DMS 273 treated with DMSO at 0.1 percent for 48 hours (cell line): Measurements from ENCODE around the gene XIST.
"Not testable (repeated sequence)": the region's sequence is repeated elsewhere in the genome, so short reads cannot be mapped to it uniquely, and the experiment has no call there.

Experiments used
- DNase-seq: peaks from one replicate; lab custom pipeline; 2025; lab: John Stamatoyannopoulos, UW

XIST gene

DNA sequence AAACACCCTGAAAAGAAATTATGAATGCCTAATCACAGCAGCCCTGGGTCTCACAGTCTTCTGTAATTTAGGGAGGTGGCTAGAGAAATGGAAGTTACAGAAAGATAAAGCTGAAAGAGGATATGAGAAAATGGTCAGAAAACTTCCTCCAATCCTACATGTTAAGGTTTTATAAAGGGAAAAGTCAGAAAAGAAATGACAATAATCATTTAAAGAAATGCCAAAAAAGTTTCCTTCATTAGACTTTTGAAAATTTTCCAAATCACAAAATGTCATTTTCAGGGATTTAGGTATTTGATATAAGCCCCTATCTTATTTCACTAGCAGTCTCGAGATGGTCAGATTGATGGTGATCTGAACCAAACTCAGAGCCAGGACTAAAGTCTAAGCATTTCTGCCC, 13.4 kb downstream of the XIST start:
- no peak for DNase-seq

DNA sequence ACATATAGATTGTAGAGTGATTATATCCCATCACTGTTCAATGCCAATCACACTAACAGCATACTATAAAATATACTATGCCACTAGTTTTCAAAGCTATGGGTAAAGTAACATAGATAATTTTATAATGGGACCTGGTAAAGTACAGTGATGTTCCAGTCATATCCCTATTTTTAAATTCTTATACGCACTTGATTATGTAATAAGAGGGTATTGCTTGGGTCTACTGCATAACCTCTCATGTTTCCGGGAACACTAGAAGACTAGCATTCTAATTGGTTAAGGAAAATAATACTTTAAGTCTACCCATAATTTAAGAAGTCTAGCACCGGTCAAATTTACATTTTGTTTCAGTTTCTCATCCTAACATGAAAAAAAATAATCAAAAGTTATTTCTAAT, 14.4 kb downstream of the XIST start:
- DNase-seq, result no peak

DNA sequence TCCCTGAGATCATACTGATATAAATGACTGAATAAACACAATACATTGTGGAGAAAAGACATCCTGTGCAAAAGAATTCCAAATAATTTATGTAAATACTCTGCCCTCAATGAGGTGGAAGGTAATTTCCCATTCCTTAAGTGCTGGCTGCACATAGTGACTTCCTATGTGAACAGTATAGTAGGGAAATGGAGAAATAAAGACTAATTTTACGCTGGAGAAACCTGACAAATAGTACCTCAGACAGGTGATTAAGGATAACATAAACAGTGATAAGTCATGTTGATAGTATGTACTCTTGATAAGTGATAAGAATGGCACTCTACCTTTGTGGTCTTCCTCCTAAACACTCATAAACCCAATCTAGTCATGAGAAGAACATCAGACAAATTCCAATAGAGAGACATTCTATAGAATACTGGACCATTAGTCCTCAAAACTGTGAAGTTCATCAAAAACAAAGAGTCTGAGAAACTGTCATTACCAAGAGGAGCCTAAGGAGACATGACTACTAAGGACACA, 15.5 kb downstream of the XIST start:
- no peak for DNase-seq

DNA sequence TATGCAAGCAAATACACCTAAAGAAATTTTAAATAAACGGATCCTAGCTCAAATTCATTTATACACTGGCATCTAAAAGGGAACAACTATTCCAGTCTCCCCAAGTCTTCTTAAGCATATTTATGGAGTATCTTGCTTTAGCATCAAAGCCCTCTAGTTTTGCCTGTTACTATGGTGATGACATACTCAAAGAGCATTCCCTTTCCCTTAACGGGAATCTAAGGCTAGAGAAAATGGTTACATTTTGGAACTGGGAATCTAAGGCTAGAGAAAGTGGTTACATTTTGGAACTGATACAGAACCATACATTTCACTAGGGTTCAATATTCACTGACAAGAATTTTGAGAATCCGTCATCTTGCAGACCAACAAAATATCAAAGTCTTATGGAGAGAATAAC, 18.3 kb downstream of the XIST start:
- DNase-seq, result no peak

DNA sequence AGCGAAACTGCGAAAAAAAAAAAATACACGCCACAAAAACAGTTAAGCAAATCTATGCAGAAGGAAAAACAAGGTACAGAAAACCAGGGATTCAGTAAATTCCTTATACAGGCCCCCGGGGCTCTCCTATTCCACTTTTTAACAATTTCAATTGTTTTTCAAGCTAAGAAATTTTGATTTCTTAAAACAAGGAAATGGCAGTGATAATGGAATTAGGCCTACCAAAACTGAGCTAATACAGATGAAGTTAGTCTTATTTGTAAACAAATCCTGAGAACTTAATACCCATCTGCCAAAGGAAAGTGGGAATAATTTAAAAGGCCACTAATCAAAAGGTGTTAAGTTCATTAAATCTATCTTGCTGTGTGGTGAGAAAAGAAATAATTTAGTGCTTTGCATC, 20.2 kb downstream of the XIST start:
- no peak for DNase-seq

DNA sequence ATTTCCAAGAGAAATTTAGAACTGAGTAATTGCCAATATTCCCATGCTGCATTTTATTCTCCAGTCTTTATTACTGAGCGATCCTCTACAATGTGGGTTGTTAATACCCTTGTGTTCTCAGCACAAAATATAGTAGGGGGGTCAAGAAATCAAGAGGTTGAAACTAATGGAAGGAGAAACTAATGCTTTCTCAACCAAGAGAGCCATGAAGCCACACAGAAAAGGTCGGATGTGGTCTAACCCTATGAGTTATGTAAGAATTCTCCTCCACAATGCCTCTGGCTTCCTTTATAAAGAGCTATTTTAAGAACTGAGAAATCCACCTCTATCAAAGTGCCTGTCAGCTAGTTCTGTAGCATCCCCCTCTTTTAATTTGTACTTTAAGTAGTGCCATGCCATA, 21.0 kb downstream of the XIST start:
- no peak for DNase-seq

DNA sequence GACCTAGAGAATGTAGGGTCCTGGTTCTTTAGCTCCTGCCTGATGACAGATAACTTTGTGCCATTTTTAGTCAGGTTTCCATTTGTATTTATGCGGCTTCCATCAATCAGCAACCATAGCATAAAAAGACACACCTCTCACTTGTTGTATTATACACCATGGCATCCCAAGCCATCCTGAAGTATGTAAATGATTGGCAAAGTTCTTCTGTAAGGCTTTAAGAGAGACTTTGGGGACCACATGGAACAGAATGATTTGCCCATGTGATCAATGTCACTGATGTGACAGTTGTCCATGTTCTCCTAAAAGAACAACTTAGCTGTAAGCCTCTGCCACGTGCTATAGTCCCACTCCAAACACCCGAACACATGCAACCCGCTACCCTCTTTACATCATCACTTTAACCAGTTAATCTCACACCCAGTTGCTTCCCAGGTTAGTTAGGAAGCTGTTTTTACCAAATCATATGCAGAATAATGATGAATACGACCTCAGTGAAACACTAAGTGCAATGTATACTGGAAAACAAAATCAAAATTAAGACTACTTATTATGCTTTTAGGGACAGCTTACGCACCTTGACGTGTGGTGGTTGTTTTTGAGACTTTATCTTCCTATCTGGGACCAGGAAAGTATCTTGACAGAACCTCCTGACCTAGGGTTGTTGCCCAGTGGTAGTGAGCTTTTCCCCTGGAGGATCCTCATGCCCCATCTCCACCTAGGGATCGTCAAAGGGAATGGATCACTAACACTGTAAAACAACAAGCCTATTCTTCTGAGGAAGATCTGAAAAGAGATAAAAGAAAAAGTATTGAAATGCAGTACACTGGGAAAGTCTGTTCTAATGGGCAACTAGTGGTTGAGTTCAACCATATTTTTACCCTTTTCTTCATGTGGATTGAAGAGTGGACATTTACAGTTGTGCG, 21.8 kb downstream of the XIST start:
- no peak for DNase-seq

DNA sequence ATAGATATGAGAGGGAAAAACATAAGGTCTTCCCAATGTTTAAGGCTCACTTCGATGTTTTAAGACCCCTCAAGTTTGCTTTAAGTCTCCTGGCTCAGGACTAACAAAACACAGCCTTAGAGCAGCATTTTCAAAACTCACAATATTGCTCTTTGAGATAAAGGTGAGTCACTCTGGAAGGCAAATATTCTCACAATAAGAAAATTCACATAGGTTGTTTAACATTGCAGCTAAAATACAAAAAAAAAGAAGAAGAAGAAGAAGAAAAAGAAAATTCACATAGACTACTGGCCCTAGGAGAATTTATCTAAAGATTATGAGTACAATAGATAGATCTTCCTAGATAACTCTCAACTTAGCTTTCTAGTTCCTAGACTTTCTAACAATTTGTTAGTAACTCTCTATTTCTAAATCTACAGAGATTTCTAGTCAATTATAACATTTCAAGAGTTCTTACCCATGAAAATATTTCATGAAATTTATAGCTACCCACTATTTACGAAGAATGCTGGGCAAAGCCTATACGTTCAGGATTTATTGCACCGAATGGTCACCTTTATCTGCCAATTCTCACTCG, 22.5 kb downstream of the XIST start:
- DNase-seq, result no peak

DNA sequence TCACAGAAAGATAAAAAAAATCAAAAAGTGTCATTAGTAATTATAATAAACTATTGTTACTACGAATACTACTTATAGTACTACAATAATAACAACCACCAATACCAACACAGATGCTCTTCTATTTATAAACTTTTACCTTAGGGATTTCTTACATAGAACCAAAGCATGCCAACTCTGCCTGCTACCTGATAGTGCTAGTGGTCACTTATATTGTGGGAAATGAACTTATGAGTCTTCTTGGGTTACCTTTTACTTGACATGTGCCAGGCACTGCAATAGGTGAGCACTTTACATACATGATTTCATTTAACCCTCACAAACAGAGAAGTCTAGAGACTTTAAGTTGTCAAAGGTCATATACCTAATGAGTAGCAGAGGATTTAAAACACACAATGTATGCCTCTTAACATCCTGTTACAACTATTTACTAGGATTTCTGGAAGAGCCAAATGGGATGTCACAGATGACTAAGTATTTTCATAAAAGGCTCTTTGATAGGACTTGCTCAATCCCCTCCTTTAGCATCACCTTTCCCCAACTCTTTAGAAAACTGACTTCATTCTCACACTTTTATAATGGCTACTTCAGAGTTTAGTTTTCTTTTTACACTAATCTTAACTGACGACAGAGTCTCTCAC, 24.3 kb downstream of the XIST start:
- DNase-seq, result no peak

DNA sequence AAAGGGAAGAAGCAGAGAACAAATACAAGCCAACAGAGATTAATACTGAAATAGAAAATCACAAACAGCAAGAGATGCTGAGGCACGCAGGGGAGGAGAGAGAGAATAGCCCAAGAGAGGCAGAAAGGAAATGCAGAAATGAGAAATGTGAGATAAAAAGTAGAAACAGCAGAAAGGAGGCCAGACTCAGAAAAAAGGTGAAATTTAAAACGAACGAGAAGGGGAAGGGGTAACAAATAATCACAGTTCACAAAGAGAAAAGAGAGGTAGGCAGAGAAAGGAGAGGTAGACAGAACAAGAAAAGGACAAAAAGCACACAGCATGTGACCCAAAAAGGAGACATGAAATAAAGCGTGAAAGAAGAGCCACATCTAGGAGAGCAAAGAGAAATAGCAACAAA, 25.1 kb downstream of the XIST start:
- no peak for DNase-seq

DNA sequence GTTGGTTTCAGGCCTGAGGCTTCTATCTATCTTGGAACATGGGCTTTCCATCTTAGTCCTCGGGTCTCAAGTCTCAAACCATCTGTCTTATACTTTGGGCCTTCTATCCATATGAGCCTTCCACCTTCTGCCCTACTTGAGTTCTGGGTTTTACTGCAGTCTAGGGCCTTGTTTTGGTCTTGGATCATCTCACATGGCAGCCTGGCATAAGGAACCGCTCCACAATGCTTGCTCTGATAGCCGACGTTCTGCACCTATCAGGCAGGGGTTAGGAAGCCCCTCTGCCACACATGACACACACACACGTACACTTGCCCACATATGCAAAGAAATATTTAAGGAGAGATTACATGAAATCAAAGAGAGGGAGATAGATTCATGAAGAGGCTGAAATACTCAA, 25.5 kb downstream of the XIST start:
- no peak for DNase-seq

DNA sequence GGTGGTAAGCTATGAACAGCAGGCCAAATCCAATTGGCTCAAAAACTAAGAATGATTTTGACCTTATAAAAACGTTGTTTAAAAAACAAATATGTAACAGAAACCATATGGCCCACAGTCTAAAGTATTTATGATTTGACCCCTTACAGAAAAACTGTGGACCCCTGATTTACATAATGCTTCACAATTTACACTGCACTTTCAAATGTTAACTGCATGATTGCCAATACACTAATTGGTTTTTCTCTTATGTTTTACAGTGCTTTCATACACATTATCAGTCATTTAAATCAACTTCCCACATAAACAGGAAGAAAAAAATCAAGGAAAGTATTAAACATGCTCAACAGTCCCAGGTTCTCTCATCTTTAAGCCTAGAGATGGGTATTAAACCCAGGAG, 26.9 kb downstream of the XIST start:
- no peak for DNase-seq

DNA sequence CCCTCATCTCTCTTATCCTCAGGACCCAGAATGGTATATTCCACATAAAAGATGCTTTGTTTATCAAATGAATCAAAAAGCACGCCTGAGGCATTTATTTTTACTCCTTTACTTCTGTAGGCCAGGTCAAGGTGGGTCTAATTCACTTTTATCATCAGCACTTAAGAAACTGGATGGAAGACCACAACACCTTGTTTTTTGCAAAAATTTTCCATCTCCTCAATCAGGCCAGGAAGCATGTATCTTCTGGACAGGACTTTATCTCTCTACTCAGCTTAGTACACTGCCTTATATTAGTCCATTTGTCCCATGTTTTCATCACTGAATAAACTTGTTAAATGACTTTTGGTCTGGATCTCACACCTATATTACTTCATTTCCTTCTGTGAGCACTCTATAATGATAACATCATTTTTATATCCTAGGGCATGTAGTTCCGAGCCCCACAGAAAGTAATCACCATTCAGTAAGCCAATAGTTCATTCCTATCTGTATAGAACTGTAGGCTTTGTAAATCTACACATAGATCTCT, 29.0 kb downstream of the XIST start:
- no peak for DNase-seq

DNA sequence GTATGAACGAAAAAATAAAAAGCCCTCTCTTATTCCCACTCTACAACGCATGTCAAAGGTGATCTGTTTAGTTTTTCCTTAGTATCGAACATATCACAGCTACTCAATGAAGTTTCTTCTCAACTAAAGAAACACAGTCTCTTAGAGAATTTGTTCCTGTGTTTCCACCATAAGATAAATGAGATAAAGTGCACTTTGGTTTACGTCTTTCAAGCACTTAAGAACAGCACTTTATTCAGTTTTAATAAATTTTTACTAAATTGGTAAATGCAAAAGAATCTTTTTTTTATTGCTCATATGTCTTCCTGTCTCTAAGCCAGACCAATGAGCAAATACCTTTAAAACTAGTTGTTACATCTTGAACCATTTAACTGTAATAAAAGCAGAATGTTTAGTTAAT, 29.7 kb downstream of the XIST start:
- no peak for DNase-seq

DNA sequence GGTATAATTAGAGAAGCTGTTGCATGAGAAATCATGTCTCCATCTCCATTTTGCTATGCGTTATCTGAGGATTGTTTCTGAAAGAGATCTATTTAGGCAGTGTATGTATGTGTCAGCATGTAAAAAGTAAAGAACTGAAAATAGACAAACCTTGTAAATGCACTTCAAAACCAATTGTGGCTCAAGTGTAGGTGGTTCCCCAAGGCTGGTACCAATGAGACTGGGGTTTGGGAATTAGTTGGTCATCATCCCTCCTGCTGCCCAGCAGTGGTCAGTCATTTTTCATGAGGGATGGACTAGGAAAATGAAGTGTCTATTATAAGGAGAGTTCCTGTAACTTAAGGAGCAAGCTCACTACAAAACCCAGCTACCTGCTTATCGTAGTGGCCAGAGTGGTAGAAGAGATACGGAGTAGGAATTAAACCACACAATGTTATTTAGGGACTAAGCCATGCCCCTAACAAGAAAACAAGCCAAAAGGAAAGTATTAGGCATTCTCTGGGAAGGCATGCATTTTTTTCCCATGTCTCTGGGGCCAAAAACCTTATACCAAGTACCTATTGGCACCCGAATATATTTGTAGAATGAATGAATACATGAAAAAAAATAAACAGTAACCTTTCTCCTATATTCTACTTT, 30.5 kb downstream of the XIST start:
- DNase-seq, result no peak

DNA sequence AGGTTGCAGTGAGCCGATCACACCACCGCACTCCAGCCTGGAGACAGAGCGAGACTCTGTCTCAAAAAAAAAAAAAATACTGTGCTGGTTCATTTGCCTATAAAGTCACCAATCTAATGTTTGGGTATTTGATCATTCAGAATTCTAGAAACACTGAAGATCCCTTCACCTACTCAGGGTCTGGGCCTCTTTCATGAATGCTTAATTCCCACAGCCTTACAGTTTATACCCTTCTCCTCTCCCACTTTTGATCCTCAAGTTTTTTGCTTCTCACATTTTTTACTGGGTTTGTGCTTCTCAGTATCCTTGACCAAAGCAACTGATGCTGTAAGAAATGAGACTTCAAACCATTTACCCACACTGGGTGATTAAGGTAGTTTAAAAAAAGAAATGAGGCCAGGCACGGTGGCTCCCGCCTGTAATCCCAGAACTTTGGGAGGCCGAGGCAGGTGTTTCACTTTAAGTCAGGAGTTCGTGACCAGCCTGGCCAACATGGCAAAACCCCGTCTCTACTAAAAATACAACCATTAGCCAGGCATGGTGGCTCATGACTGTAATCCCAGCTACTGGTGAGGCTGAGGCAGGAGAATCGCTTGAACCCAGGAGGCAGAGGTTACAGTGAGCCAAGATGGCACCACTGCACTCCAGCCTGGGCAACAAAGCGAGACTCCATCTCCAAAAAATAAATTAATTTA, 32.5 kb downstream of the XIST start:
- not testable (repeated sequence) for DNase-seq

DNA sequence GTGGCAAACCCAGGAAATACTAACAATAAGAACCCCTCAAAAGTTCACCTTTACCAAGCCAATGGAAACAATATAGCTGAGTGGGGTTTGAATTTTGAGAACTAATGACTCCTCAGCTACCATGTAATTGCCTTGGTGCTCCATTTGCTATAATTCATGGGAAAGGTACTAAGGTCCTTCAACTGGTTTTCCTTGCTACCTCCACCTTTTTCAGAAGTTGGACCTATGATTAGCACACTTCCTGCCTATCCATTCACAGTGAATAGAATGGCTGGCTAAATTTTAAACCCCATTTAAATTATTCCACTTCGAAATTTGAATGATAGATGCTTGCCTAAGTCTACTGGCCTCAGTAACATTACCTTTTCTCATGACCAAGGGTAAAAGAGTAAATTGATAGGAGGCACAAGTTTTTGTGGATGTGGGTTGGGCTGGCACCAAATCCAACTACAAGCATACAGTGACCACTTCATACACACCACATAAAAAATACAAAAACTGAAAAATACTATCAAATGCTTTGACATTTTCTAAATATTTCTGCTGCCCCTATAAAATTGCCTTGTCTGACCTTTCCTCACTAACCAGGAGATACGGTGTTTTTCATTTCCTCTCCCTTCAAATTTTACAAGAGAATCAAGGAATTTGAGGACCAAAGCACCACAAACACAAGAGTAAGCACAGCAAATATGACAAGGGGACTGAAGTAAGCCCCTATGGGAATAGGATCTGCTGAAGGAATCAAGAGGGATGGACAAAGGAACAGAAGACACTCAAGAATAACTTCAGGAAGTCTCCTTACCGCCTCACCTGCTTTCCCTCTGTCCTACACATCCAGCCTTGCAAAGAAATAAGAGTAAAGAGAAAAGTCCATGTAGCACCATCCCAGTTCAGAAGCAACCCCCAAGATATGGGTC, 34.1 kb downstream of the XIST start:
- no peak for DNase-seq

DNA sequence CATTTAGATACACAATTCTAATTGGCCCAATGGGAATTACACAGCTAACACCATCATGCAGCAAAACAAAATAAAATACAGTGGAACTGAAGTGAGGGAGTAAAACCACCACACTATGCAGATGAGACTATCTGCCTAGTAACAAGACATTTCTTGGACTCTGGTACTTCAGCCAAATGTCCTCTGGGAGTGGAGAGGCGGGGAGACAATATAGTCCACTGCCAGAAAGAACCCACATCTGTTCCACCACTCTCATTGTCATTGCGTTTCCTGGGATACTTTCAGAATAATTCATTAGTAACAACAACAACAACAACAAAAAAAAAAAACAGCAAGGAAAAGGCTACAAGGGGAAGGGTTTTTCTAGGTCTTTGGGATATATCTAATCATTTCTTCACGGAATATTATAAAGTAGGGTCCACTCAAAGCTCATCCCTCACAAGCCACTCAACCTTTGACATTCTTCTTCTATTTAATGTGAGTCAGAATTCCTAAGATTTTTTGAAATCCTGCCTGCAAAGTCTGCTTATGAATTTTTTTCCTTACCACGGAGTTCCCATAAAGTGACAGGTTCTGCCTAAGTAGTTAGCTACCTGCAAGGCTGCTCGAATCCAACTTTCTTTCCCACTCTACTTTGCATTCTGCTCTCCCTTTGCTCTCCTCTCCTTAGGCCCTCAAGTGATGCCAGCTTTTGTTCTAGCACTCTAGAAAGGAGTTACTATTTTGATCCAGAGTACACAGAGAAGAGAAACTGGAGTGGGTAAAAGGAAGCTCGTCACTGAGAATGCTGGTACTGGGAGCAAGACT, 34.9 kb downstream of the XIST start:
- no peak for DNase-seq

DNA sequence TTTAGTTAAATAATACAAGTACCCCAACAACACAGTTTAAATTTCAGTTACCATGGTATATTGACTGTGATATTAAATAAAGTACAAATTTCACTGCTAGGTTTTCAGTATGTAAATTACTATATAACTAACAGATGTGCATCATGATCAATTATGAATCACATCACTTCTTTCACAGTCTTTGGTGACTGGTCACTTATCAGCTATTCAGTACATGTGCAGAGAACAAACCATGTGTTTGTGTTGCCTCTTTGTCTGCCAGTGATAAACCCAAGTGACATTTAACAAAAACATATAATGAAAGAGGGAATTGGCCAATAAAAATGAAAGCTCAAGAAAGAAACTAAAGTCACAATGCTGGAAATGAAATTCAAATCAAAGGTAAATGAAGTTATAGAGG, 40.3 kb downstream of the XIST start:
- DNase-seq, result no peak

DNA sequence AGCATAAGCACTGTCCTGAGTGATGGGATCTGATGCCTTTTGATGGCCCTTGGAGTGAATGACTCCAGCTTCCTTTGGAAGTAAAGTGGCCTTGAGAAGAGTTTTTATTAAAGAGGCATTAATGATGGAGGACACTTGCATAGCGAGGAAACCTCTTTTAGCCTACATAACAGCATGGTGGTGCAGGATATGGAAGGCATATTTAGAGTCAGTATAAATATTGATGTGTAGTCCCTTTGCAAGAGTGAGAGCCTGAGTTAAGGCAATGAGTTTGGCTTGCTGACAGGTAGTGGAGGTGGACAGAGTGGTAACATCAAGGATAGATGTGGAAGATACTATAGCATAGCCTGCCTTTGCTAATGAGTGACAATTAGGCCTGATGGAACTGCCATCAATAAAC, 48.4 kb downstream of the XIST start:
- not testable (repeated sequence) for DNase-seq
